ENCODE results near the gene ANO4.

The ANO4 gene

GRCh38 chr12:100935929-100936328 lies 141.4 kb downstream of the ANO4 start:
- no peak for TF ChIP-seq CTCF (IDR thresholded peaks at IDR 0.05)
- no peak for DNase-seq (ENCODE audit: low spot score)
- Histone ChIP-seq H3K27ac (no peak overlapping the region), H3K4me3 (no peak overlapping the region)

GRCh38 chr12:100936661-100937060 lies 142.1 kb downstream of the ANO4 start:
- no peak for DNase-seq (ENCODE audit: low spot score)
- H3K27ac ChIP-seq: no peak overlapping the region
- TF ChIP-seq CTCF (IDR thresholded peaks at IDR 0.05): no peak
- no peak overlapping the region for H3K4me3 ChIP-seq

GRCh38 chr12:100940503-100940902 lies 145.9 kb downstream of the ANO4 start:
- Histone ChIP-seq H3K4me3 (no peak overlapping the region), H3K27ac (no peak overlapping the region)
- TF ChIP-seq CTCF (IDR thresholded peaks at IDR 0.05): no peak
- DNase-seq (ENCODE audit: low spot score): no peak

- TF ChIP-seq CTCF (IDR thresholded peaks at IDR 0.05): no peak
Measured at GRCh38 chr12:100942984-100943749, 148.6 kb downstream of the ANO4 start.

GRCh38 chr12:100951756-100952155 lies 157.2 kb downstream of the ANO4 start:
- no peak overlapping the region for H3K27ac ChIP-seq
- no peak overlapping the region for H3K4me3 ChIP-seq
- DNase-seq (ENCODE audit: low spot score): no peak
- no peak for TF ChIP-seq CTCF (IDR thresholded peaks at IDR 0.05)

More at GRCh38 chr12:100942984-100943749, 148.6 kb downstream of the ANO4 start:
- Histone ChIP-seq H3K4me3 (no peak overlapping the region), H3K27ac (peak overlapping the region in 1 of 2 donors; percentile 47)
- DNase-seq (ENCODE audit: low spot score): no peak

- no peak for TF ChIP-seq CTCF (IDR thresholded peaks at IDR 0.05)
- DNase-seq (ENCODE audit: low spot score): no peak
- Histone ChIP-seq H3K4me3 (no peak overlapping the region), H3K27ac (no peak overlapping the region)
Measured at GRCh38 chr12:100953217-100953616, 158.6 kb downstream of the ANO4 start.

- Histone ChIP-seq H3K27ac (no peak overlapping the region), H3K4me3 (no peak overlapping the region)
- DNase-seq (ENCODE audit: low spot score): no peak
- TF ChIP-seq CTCF (IDR thresholded peaks at IDR 0.05): no peak
Measured at GRCh38 chr12:100953677-100954076, 159.1 kb downstream of the ANO4 start.

Data from coronary artery (tissue), 2 donors.